GM23338 (cell line): ENCODE measurements around the gene FXYD2.

Experiments used
- CTCF ChIP-seq, 2 experiments: fragments of 200-600 bp in 1 of 2; sonication (generic) in 1 of 2; conservative IDR thresholded peaks; 2 replicates each; pipeline versions ENCODE4 v1.5.1 to v1.6.1; 2016 to 2017; ENCODE audit warnings: antibody characterized with exemption in 2 of 2, low read depth in 2 of 2, mild to moderate bottlenecking in 2 of 2, moderate library complexity in 1 of 2
- JUNB ChIP-seq: IDR thresholded peaks from one replicate; pipeline ENCODE4 v1.6.1; 2016; ENCODE audit warnings: antibody characterized with exemption; ENCODE audit not compliant: unreplicated experiment

DNA sequence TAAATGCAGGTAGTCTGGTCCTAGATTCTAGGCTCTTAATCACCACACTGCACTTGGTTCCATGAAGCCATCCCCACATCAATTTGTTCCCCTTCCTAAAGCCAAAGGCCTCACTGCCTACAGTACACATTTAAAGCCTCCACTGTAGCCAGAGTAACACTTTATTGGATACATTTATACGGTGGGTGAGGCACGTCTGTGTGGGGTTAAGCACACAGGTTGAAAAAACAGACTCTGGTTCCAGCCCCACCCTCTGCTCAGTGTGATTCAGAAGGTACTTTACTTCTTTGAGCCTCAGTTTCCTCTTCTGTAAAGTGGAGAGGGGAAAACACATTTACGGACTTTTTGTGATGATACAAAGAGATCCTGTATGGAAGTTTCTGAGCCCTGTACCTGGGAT, 50.0 kb downstream of the FXYD2 start:
- TF ChIP-seq JUNB, result no peak
- TF ChIP-seq CTCF (conservative IDR thresholded peaks at IDR 0.05; ENCODE audit: low read depth in 2 of 2), result no peak
